GM23248 (cell line): ENCODE measurements around the gene IQSEC1. TPM values are rescaled to one million over a fixed set of nuclear protein-coding genes. Genes with fewer than 3 reads are reported as not detected.
"Not testable (repeated sequence)": the region's sequence is repeated elsewhere in the genome, so short reads cannot be mapped to it uniquely, and the experiment has no call there.

Source experiments
- DNase-seq: peaks from one replicate; pipeline ENCODE4 v3.0.0-alpha.2; 2015
- H2AFZ ChIP-seq: fragments of 200-600 bp; sonication (generic); 2 replicates; pipeline ENCODE4 v1.6.1; 2016; ENCODE audit warnings: antibody characterized with exemption
- H3F3A ChIP-seq: fragments of 200-600 bp; sonication (generic); 2 replicates; pipeline ENCODE4 v1.6.1; 2016; ENCODE audit warnings: mild to moderate bottlenecking, antibody characterized with exemption, mixed run types; ENCODE audit not compliant: insufficient read depth
- H3K27ac ChIP-seq: fragments of 200-600 bp; sonication (generic); 2 replicates; pipeline ENCODE4 v1.5.1; 2016; ENCODE audit warnings: mild to moderate bottlenecking
- H3K27me3 ChIP-seq: fragments of 200-600 bp; sonication (generic); replicated peaks from 2 replicates; pipeline ENCODE4 v1.6.1; 2016; ENCODE audit warnings: mild to moderate bottlenecking; ENCODE audit not compliant: insufficient read depth
- H3K36me3 ChIP-seq: fragments of 200-600 bp; sonication (generic); 2 replicates; pipeline ENCODE4 v1.6.1; 2016; ENCODE audit warnings: low read depth, mild to moderate bottlenecking
- H3K4me1 ChIP-seq: fragments of 200-600 bp; sonication (generic); 2 replicates; pipeline ENCODE4 v1.6.1; 2016; ENCODE audit warnings: mild to moderate bottlenecking; ENCODE audit not compliant: insufficient read depth
- H3K4me2 ChIP-seq: fragments of 200-600 bp; sonication (generic); one replicate; pipeline ENCODE4 v1.6.1; 2016; ENCODE audit warnings: mild to moderate bottlenecking; ENCODE audit not compliant: unreplicated experiment
- H3K4me3 ChIP-seq: fragments of 200-600 bp; sonication (generic); 2 replicates; pipeline ENCODE4 v1.5.1; 2016; ENCODE audit warnings: mild to moderate bottlenecking
- H3K79me2 ChIP-seq: fragments of 200-600 bp; sonication (generic); 2 replicates; pipeline ENCODE4 v1.6.1; 2016; ENCODE audit warnings: mild to moderate bottlenecking; ENCODE audit not compliant: insufficient read depth
- H3K9ac ChIP-seq: fragments of 200-600 bp; sonication (generic); 2 replicates; pipeline ENCODE4 v1.6.1; 2016; ENCODE audit warnings: mild to moderate bottlenecking
- H3K9me2 ChIP-seq: fragments of 200-600 bp; sonication (generic); 2 replicates; pipeline ENCODE4 v1.6.1; 2016; ENCODE audit warnings: mixed run types, mild to moderate bottlenecking, moderate library complexity; ENCODE audit not compliant: insufficient read depth
- H3K9me3 ChIP-seq: fragments of 200-600 bp; sonication (generic); one replicate; pipeline ENCODE4 v1.6.1; 2017; ENCODE audit warnings: low read depth
- H4K20me1 ChIP-seq: fragments of 200-600 bp; sonication (generic); 2 replicates; pipeline ENCODE4 v1.6.0; 2016; ENCODE audit not compliant: insufficient read depth
- EZH2 ChIP-seq: fragments of 200-600 bp; sonication (generic); IDR thresholded peaks from 2 replicates; pipeline ENCODE4 v1.6.1; 2018; ENCODE audit warnings: antibody characterized with exemption, mild to moderate bottlenecking; ENCODE audit not compliant: insufficient read depth, poor library complexity, severe bottlenecking
- EZH2phosphoT487 ChIP-seq: fragments of 200-600 bp; sonication (generic); IDR thresholded peaks from 2 replicates; pipeline ENCODE4 v1.6.1; 2018; ENCODE audit warnings: antibody characterized with exemption, moderate library complexity, mild to moderate bottlenecking, low read depth; ENCODE audit not compliant: insufficient read depth
- WGBS, 2 experiments: methylation state at CpG; one replicate each; pipeline ENCODE4 v1.1.6; 2015 to 2017; ENCODE audit warnings: low lambda C conversion rate in 2 of 2, low coverage in 1 of 2; ENCODE audit errors: missing lambda C conversion rate in 2 of 2; 5-methylcytosine and 5-hydroxymethylcytosine counted together
- in situ Hi-C: fragments of 300-500 bp; cut with MboI; formaldehyde crosslinking; loops from 2 replicates; pipeline ENCODE4 v1.15.0; 2020
- polyA plus RNA-seq: library from polyadenylated mRNA; unstranded; fragments of >200 nt; fragmentation: Nextera tagmentation; extraction: Ambion mirVana; gene quantifications from 2 replicates; pipeline ENCODE4 v1.2.1, GENCODE V29; 2016
- total RNA-seq: library from RNA; depleted of rRNA; stranded (reverse); fragments of >200 nt; shearing (Covaris generic); gene quantifications from 2 replicates; pipeline ENCODE4 v1.2.3, GENCODE V29; 2014

Gene IQSEC1
- total and polyA plus RNA-seq, 2 experiments from 2014 or later = 5.1 to 21.6 TPM

- H3K9me3 ChIP-seq = no peaks in the 10 kb centered on the region
- H3K27me3 ChIP-seq = no peaks in the 10 kb centered on the region
- DNase-seq = no peak
- in situ Hi-C loops = no loop called here
- H3K4me2 ChIP-seq = no peak overlapping the region
- H4K20me1 ChIP-seq = no peaks in the 10 kb centered on the region
- 66 to 79% methylated on average over 5 of the region's 5 CpGs for WGBS, 2 experiments
- H3K4me3 ChIP-seq = no peak overlapping the region
- no peak overlapping the region for H3K27ac ChIP-seq
- H3K9ac ChIP-seq = no peak overlapping the region
- no peaks in the 10 kb centered on the region for H3K36me3 ChIP-seq
- H3K4me1 ChIP-seq = no peaks in the 10 kb centered on the region
- no peaks in the 10 kb centered on the region for H3K79me2 ChIP-seq
- no peaks in the 10 kb centered on the region for H3K9me2 ChIP-seq
- TF ChIP-seq EZH2phosphoT487 (no peak), EZH2 (no peak)
- H2AFZ ChIP-seq = no peak overlapping the region
- H3F3A ChIP-seq = no peaks in the 10 kb centered on the region
These were observed 211.6 kb downstream of the IQSEC1 start for GRCh38 chr3:12861611-12862010.

- Histone ChIP-seq H3F3A (no peaks in the 10 kb centered on the region), H3K4me2 (no peak overlapping the region), H3K9me3 (no peaks in the 10 kb centered on the region), H3K79me2 (no peaks in the 10 kb centered on the region), H4K20me1 (no peaks in the 10 kb centered on the region), H3K4me1 (no peaks in the 10 kb centered on the region), H2AFZ (no peak overlapping the region), H3K27ac (no peak overlapping the region), H3K27me3 (no peaks in the 10 kb centered on the region), H3K4me3 (no peak overlapping the region), H3K9ac (no peak overlapping the region), H3K9me2 (no peaks in the 10 kb centered on the region), H3K36me3 (no peaks in the 10 kb centered on the region)
- in situ Hi-C loops = no loop called here
- 71 to 85% methylated on average over 7 of the region's 7 CpGs for WGBS, 2 experiments
- TF ChIP-seq EZH2 = no peak
- no peak for TF ChIP-seq EZH2phosphoT487
- no peak for DNase-seq
These were observed 213.4 kb downstream of the IQSEC1 start for GRCh38 chr3:12859840-12860239.

- Histone ChIP-seq H3K36me3 (no peaks in the 10 kb centered on the region), H3F3A (peaks cover 15% of the 10 kb centered on the region; the same call in 1 of the 2 replicates), H3K4me2 (no peak overlapping the region), H2AFZ (no peak overlapping the region), H3K27me3 (no peaks in the 10 kb centered on the region), H3K27ac (no peak overlapping the region), H3K9ac (no peak overlapping the region), H4K20me1 (no peaks in the 10 kb centered on the region), H3K4me3 (no peak overlapping the region), H3K9me3 (no peaks in the 10 kb centered on the region), H3K4me1 (peaks cover 13% of the 10 kb centered on the region), H3K79me2 (no peaks in the 10 kb centered on the region), H3K9me2 (no peaks in the 10 kb centered on the region)
- in situ Hi-C loops = no loop called here
- WGBS, 2 experiments = 51 to 62% methylated on average over 4 to 5 of the region's 5 CpGs
- no peak for TF ChIP-seq EZH2
- TF ChIP-seq EZH2phosphoT487 = no peak
- DNase-seq = no peak
These were observed 216.6 kb downstream of the IQSEC1 start for GRCh38 chr3:12856626-12857025.

- no peak overlapping the region for H3K9ac ChIP-seq
- peaks cover 15% of the 10 kb centered on the region; the same call in 1 of the 2 replicates for H3F3A ChIP-seq
- H3K36me3 ChIP-seq = no peaks in the 10 kb centered on the region
- TF ChIP-seq EZH2 = no peak
- TF ChIP-seq EZH2phosphoT487 = no peak
- H3K4me3 ChIP-seq = no peak overlapping the region
- H3K4me1 ChIP-seq = peaks cover 13% of the 10 kb centered on the region
- no peak overlapping the region for H2AFZ ChIP-seq
- in situ Hi-C loops = no loop called here
- H3K4me2 ChIP-seq = no peak overlapping the region
- no peaks in the 10 kb centered on the region for H3K9me2 ChIP-seq
- no peaks in the 10 kb centered on the region for H4K20me1 ChIP-seq
- no peaks in the 10 kb centered on the region for H3K79me2 ChIP-seq
- H3K27me3 ChIP-seq = no peaks in the 10 kb centered on the region
- H3K9me3 ChIP-seq = no peaks in the 10 kb centered on the region
- 65% methylated on average over 4 of the region's 4 CpGs for WGBS, 2 experiments
- H3K27ac ChIP-seq = no peak overlapping the region
- no peak for DNase-seq
These were observed 218.7 kb downstream of the IQSEC1 start for GRCh38 chr3:12854565-12854964.

GRCh38 chr3:12853847-12854246, 219.4 kb downstream of the IQSEC1 start:
- H3K4me2 ChIP-seq, in situ Hi-C loops, H3K9me2 ChIP-seq, H3K4me3 ChIP-seq, H3K27ac ChIP-seq, H3K36me3 ChIP-seq, DNase-seq, H3K79me2 ChIP-seq, H3K9ac ChIP-seq, H3K27me3 ChIP-seq, H4K20me1 ChIP-seq, H2AFZ ChIP-seq, H3K9me3 ChIP-seq: not testable (repeated sequence)
- Histone ChIP-seq H3F3A (peaks cover 15% of the 10 kb centered on the region; the same call in 1 of the 2 replicates), H3K4me1 (peaks cover 13% of the 10 kb centered on the region)
- WGBS, 2 experiments = 74 to 79% methylated on average over 2 of the region's 2 CpGs
